Hematopoietic multipotent progenitor cell treated with erythropoietin and hydrocortisone succinate and interleukin-3 and kit ligand, for 4 days (in vitro differentiated cells): Measurements from ENCODE around the gene OR10R2.

Experiments
- DNase-seq: peaks from one replicate; pipeline ENCODE4 v3.0.0-alpha.2; 2015

Gene OR10R2

GRCh38 chr1:158471920-158472319 lies at the start of gene OR10R2:
Gene OR10R2 (plus strand): TSS chr1:158472220. CDS start chr1:158472326, 106 bp downstream.
- no peak for DNase-seq

GRCh38 chr1:158425027-158425426 lies 47.0 kb upstream of the OR10R2 start:
- DNase-seq: peak; percentile 36

- DNase-seq: no peak
These were observed 45.9 kb upstream of the OR10R2 start, which contains the start of gene OR10K2 for GRCh38 chr1:158426137-158426536. Gene OR10K2 (minus strand): TSS chr1:158426237. CDS start chr1:158420866, 5,371 bp downstream.

GRCh38 chr1:158430163-158430562 lies 41.9 kb upstream of the OR10R2 start:
- DNase-seq: peak; percentile 48

- DNase-seq: no peak
These were observed 37.3 kb upstream of the OR10R2 start for GRCh38 chr1:158434741-158435140.

- DNase-seq: no peak
These were observed 26.6 kb upstream of the OR10R2 start for GRCh38 chr1:158445376-158445775.

GRCh38 chr1:158454537-158454936 lies 17.5 kb upstream of the OR10R2 start:
- no peak for DNase-seq

GRCh38 chr1:158457246-158457645 lies 14.8 kb upstream of the OR10R2 start:
- DNase-seq: no peak

GRCh38 chr1:158458263-158458662 lies 13.8 kb upstream of the OR10R2 start:
- DNase-seq: no peak

- no peak for DNase-seq
These were observed 10.5 kb upstream of the OR10R2 start, which contains the start of gene OR10K1 for GRCh38 chr1:158461534-158461933. Gene OR10K1 (plus strand): TSS chr1:158461834. CDS start chr1:158465562, 3,728 bp downstream.

GRCh38 chr1:158485455-158485854 lies 13.4 kb downstream of the OR10R2 start:
- DNase-seq: no peak

- no peak for DNase-seq
These were observed 19.3 kb downstream of the OR10R2 start for GRCh38 chr1:158491316-158491715.

GRCh38 chr1:158493054-158493453 lies 21.0 kb downstream of the OR10R2 start:
- DNase-seq: no peak

GRCh38 chr1:158494796-158495195 lies 22.8 kb downstream of the OR10R2 start:
- no peak for DNase-seq

GRCh38 chr1:158496374-158496773 lies 24.4 kb downstream of the OR10R2 start:
- peak; percentile 47 for DNase-seq

- peak; percentile 67 for DNase-seq
These were observed 34.5 kb downstream of the OR10R2 start for GRCh38 chr1:158506369-158506987.

GRCh38 chr1:158507511-158507910 lies 35.5 kb downstream of the OR10R2 start:
- no peak for DNase-seq

GRCh38 chr1:158509471-158510156 lies 37.6 kb downstream of the OR10R2 start:
- DNase-seq: peak; percentile 15

GRCh38 chr1:158516966-158517365 lies 44.9 kb downstream of the OR10R2 start:
- DNase-seq: no peak

- DNase-seq: no peak
These were observed 48.0 kb downstream of the OR10R2 start for GRCh38 chr1:158520021-158520420.

GRCh38 chr1:158520955-158521665 lies 49.1 kb downstream of the OR10R2 start:
- DNase-seq: no peak

- no peak for DNase-seq
These were observed 49.6 kb downstream of the OR10R2 start for GRCh38 chr1:158521666-158522058.

- peak; percentile 56 for DNase-seq
These were observed 55.3 kb downstream of the OR10R2 start for GRCh38 chr1:158527190-158527815.
